Lung (tissue), 12 donors: ENCODE data around the gene CHPF2. TPM values are rescaled to one million over a fixed set of nuclear protein-coding genes. Genes with fewer than 3 reads are reported as not detected.
A peak's percentile ranks its signal among the peaks of the same experiment; 100 is the strongest.

Experiments
- ATAC-seq: fragments of 200-7000 bp; cut with Tn5 transposase; one replicate; pipeline ENCODE4 v1.9.1; 2020; ENCODE audit warnings: moderate number of reproducible peaks; ENCODE audit not compliant: insufficient read depth, low FRiP score
- DNase-seq, 3 donors: peaks; one replicate each; pipeline ENCODE4 v3.0.0-alpha.2; 2013 to 2017
- H3K27ac ChIP-seq, 2 donors: one replicate each; pipeline ENCODE4 v1.5.1; 2013; ENCODE audit warnings: mild to moderate bottlenecking in 2 of 2, moderate library complexity in 2 of 2, control low read depth in 1 of 2, inconsistent platforms in 1 of 2, low read depth in 1 of 2, low read length in 1 of 2
- H3K27me3 ChIP-seq, 3 donors: one replicate each; pipeline ENCODE4 v1.5.1; 2013; ENCODE audit warnings: low read length in 2 of 3; ENCODE audit not compliant: control insufficient read depth in 3 of 3, insufficient read depth in 3 of 3
- H3K36me3 ChIP-seq, 4 donors: one replicate each; pipeline ENCODE4 v1.5.1; 2013; ENCODE audit warnings: low read length in 4 of 4, mild to moderate bottlenecking in 1 of 4, moderate library complexity in 1 of 4; ENCODE audit not compliant: control insufficient read depth in 4 of 4, insufficient read depth in 4 of 4
- H3K4me1 ChIP-seq, 5 donors: one replicate each; pipeline ENCODE4 v1.5.1; 2013; ENCODE audit warnings: low read length in 5 of 5, mild to moderate bottlenecking in 2 of 5, moderate library complexity in 1 of 5; ENCODE audit not compliant: control insufficient read depth in 5 of 5, insufficient read depth in 5 of 5
- H3K4me3 ChIP-seq: one replicate; pipeline ENCODE4 v1.5.1; 2013; ENCODE audit warnings: mild to moderate bottlenecking, control low read depth, moderate library complexity
- H3K9ac ChIP-seq, 2 donors: one replicate each; pipeline ENCODE4 v1.5.1; 2013; ENCODE audit warnings: low read length in 2 of 2, control low read depth in 1 of 2; ENCODE audit not compliant: insufficient read depth in 1 of 2
- H3K9me3 ChIP-seq, 4 donors: one replicate each; pipeline ENCODE4 v1.5.1; 2013; ENCODE audit warnings: low read length in 3 of 4, mild to moderate bottlenecking in 1 of 4, moderate library complexity in 1 of 4; ENCODE audit not compliant: control insufficient read depth in 4 of 4, insufficient read depth in 3 of 4
- WGBS, 2 donors: extraction: QIAGEN DNeasy Blood & Tissue Kit; methylation state at CpG; one replicate each; pipeline ENCODE4 v1.1.7; 2013; 5-methylcytosine and 5-hydroxymethylcytosine counted together
- polyA plus RNA-seq, 2 donors: library from polyadenylated mRNA; stranded (reverse); fragments of 200-250 nt; gene quantifications; one replicate each; pipeline ENCODE4 v1.2.1, GENCODE V29; 2013
- total RNA-seq, 2 donors: library from RNA; depleted of rRNA in 1 of 2; stranded (reverse); fragments of >200 nt in 1 of 2; gene quantifications; one replicate each; pipeline ENCODE4 v1.2.1, GENCODE V29; 2014 to 2021
- TF ChIP-seq, protein P1 (sequence below): IDR thresholded peaks from 2 replicates; pipeline ENCODE4 v1.5.1; 2012; ENCODE audit warnings: mild to moderate bottlenecking; ENCODE audit errors: control extremely low read depth, extremely low read depth
- donor health status: control.
- donor health status: control.
- donor health status: Bipolar disorder and iron deficiency.
- donor health status: healthy.
- donor health status: DM: yes; HTN: yes; CAD: no.

The CHPF2 gene
- total and polyA plus RNA-seq, 4 donors: 23.3 to 54.0 (median 35.0) TPM

DNA sequence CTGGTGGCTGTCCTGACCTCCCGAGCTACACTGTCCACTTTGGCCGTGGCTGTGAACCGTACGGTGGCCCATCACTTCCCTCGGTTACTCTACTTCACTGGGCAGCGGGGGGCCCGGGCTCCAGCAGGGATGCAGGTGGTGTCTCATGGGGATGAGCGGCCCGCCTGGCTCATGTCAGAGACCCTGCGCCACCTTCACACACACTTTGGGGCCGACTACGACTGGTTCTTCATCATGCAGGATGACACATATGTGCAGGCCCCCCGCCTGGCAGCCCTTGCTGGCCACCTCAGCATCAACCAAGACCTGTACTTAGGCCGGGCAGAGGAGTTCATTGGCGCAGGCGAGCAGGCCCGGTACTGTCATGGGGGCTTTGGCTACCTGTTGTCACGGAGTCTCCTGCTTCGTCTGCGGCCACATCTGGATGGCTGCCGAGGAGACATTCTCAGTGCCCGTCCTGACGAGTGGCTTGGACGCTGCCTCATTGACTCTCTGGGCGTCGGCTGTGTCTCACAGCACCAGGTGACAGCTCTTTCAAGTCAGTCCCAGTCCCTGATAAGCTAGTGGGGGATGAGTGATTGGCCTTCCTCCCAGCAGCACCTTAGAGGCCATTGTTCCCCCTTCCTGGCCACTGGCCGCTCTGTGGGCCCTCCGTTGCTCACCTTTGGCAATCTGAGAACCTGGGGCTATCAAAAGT is 3.0 kb downstream of the CHPF2 start:
- DNase-seq: peak in 1 of 3 donors; percentile 8
- TF ChIP-seq, protein P1, sequence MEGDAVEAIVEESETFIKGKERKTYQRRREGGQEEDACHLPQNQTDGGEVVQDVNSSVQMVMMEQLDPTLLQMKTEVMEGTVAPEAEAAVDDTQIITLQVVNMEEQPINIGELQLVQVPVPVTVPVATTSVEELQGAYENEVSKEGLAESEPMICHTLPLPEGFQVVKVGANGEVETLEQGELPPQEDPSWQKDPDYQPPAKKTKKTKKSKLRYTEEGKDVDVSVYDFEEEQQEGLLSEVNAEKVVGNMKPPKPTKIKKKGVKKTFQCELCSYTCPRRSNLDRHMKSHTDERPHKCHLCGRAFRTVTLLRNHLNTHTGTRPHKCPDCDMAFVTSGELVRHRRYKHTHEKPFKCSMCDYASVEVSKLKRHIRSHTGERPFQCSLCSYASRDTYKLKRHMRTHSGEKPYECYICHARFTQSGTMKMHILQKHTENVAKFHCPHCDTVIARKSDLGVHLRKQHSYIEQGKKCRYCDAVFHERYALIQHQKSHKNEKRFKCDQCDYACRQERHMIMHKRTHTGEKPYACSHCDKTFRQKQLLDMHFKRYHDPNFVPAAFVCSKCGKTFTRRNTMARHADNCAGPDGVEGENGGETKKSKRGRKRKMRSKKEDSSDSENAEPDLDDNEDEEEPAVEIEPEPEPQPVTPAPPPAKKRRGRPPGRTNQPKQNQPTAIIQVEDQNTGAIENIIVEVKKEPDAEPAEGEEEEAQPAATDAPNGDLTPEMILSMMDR: no peak
- Histone ChIP-seq H3K9me3 (no peaks in the 10 kb centered on the region), H3K4me1 (peaks cover 0 to 11% (median 4%) of the 10 kb centered on the region in 5 donors), H3K36me3 (peaks cover 5 to 52% (median 9%) of the 10 kb centered on the region in 4 donors), H3K9ac (no peak overlapping the region), H3K4me3 (no peak overlapping the region), H3K27me3 (no peaks in the 10 kb centered on the region), H3K27ac (no peak overlapping the region)
- no peak for ATAC-seq
- WGBS, 2 donors: 93 to 97% methylated on average over 28 of the region's 28 CpGs

DNA sequence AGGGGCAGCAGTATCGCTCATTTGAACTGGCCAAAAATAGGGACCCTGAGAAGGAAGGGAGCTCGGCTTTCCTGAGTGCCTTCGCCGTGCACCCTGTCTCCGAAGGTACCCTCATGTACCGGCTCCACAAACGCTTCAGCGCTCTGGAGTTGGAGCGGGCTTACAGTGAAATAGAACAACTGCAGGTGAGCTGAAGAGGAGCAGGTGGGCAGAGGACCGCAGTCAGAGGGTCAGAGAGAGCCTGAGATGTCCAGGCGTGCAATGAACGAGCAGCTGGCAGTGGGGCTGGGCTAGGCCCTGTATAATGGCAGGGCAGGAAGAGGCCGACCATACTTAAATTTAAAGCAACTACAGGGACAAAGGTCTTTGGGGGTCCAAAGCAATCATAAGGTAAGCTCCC is 4.1 kb downstream of the CHPF2 start:
- Histone ChIP-seq H3K9ac (no peak overlapping the region), H3K4me3 (no peak overlapping the region), H3K27ac (no peak overlapping the region), H3K27me3 (no peaks in the 10 kb centered on the region), H3K9me3 (no peaks in the 10 kb centered on the region), H3K4me1 (peaks cover 0 to 11% (median 4%) of the 10 kb centered on the region in 5 donors), H3K36me3 (peaks cover 5 to 58% (median 12%) of the 10 kb centered on the region in 4 donors)
- 93 to 95% methylated on average over 13 of the region's 13 CpGs for WGBS, 2 donors
- DNase-seq (no peak), ATAC-seq (no peak)
- TF ChIP-seq, protein P1: no peak

DNA sequence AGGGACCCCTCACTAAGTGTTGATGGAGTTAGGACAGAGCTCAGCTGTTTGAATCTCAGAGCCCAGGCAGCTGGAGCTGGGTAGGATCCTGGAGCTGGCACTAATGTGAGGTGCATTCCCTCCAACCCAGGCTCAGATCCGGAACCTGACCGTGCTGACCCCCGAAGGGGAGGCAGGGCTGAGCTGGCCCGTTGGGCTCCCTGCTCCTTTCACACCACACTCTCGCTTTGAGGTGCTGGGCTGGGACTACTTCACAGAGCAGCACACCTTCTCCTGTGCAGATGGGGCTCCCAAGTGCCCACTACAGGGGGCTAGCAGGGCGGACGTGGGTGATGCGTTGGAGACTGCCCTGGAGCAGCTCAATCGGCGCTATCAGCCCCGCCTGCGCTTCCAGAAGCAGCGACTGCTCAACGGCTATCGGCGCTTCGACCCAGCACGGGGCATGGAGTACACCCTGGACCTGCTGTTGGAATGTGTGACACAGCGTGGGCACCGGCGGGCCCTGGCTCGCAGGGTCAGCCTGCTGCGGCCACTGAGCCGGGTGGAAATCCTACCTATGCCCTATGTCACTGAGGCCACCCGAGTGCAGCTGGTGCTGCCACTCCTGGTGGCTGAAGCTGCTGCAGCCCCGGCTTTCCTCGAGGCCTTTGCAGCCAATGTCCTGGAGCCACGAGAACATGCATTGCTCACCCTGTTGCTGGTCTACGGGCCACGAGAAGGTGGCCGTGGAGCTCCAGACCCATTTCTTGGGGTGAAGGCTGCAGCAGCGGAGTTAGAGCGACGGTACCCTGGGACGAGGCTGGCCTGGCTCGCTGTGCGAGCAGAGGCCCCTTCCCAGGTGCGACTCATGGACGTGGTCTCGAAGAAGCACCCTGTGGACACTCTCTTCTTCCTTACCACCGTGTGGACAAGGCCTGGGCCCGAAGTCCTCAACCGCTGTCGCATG is 5.2 kb downstream of the CHPF2 start:
- Histone ChIP-seq H3K27ac (no peak overlapping the region), H3K4me1 (peaks cover 0 to 7% (median 4%) of the 10 kb centered on the region in 5 donors), H3K9ac (no peak overlapping the region), H3K9me3 (no peaks in the 10 kb centered on the region), H3K4me3 (no peak overlapping the region), H3K27me3 (no peaks in the 10 kb centered on the region), H3K36me3 (peaks cover 5 to 64% (median 18%) of the 10 kb centered on the region in 4 donors)
- ATAC-seq: no peak
- no peak for DNase-seq
- 90 to 96% methylated on average over 44 of the region's 44 CpGs for WGBS, 2 donors
- TF ChIP-seq, protein P1: no peak
